IMR-90 (cell line): ENCODE data around the gene TSR1. TPM values are rescaled to one million over a fixed set of nuclear protein-coding genes. Genes with fewer than 3 reads are reported as not detected.

Source experiments
- ATAC-seq: fragments of 200-7000 bp; cut with Tn5 transposase; 2 replicates; pipeline ENCODE4 v1.9.1; 2020; ENCODE audit warnings: low read depth, mild to moderate bottlenecking, moderate library complexity
- BruUV-seq: library from RNA; stranded (reverse); fragments of 400-500 nt; replicated peaks from 2 replicates; lab custom pipeline; 2021; lab: Mats Ljungman, UMichigan
- CTCF ChIA-PET: fragments of 300-600 bp; formaldehyde crosslinking; extraction: SDS; loops from one replicate; lab custom pipeline; 2021; ENCODE audit warnings: antibody characterized with exemption; lab: Yijun Ruan, JAX
- POLR2A ChIA-PET: fragments of 300-600 bp; sonication (Branson Sonifier 250); formaldehyde crosslinking; loops from one replicate; lab custom pipeline; 2022; ENCODE audit warnings: antibody characterized with exemption; ENCODE audit not compliant: unreplicated experiment; lab: Charles Lee
- DNase-seq: peaks from one replicate; pipeline ENCODE4 v3.0.0; 2013
- H2AFZ ChIP-seq: replicated peaks from 2 replicates; pipeline ENCODE3; 2013; ENCODE audit warnings: low read length, mild to moderate bottlenecking; ENCODE audit not compliant: poor library complexity
- H2AK5ac ChIP-seq: 2 replicates; pipeline ENCODE4 v1.6.1; 2013; ENCODE audit warnings: low read depth, low read length, inconsistent platforms
- H2AK9ac ChIP-seq: replicated peaks from 2 replicates; pipeline ENCODE3; 2013; ENCODE audit warnings: mild to moderate bottlenecking, low read depth, low read length, moderate library complexity; ENCODE audit not compliant: poor library complexity
- H2BK120ac ChIP-seq: 2 replicates; pipeline ENCODE4 v1.6.1; 2013; ENCODE audit warnings: low read depth, low read length, inconsistent platforms
- H2BK15ac ChIP-seq: 3 replicates; pipeline ENCODE4 v1.6.1; 2013; ENCODE audit warnings: low read depth, low read length, inconsistent platforms
- H2BK20ac ChIP-seq: 2 replicates; pipeline ENCODE4 v1.6.1; 2013; ENCODE audit warnings: low read depth, mild to moderate bottlenecking, inconsistent platforms, low read length, moderate library complexity
- H2BK5ac ChIP-seq: 2 replicates; pipeline ENCODE4 v1.6.1; 2013; ENCODE audit warnings: mild to moderate bottlenecking, low read depth, low read length, inconsistent platforms; ENCODE audit not compliant: poor library complexity, severe bottlenecking
- H3K14ac ChIP-seq: replicated peaks from 2 replicates; pipeline ENCODE4 v1.6.1; 2013; ENCODE audit warnings: low read depth, low read length, inconsistent platforms
- H3K18ac ChIP-seq: 2 replicates; pipeline ENCODE4 v1.6.1; 2013; ENCODE audit warnings: low read depth, low read length, control low read depth
- H3K23ac ChIP-seq: 2 replicates; pipeline ENCODE4 v1.6.1; 2013; ENCODE audit warnings: low read depth, low read length, inconsistent platforms
- H3K27ac ChIP-seq: 2 replicates; pipeline ENCODE4 v1.5.1; 2013; ENCODE audit warnings: mild to moderate bottlenecking, control low read depth, low read length; ENCODE audit not compliant: insufficient read depth
- H3K27me3 ChIP-seq: 2 replicates; pipeline ENCODE4 v1.6.1; 2013; ENCODE audit warnings: low read length; ENCODE audit not compliant: control insufficient read depth, insufficient read depth
- H3K36me3 ChIP-seq: 2 replicates; pipeline ENCODE4 v1.6.1; 2013; ENCODE audit warnings: low read length, mixed read lengths; ENCODE audit not compliant: control insufficient read depth, insufficient read depth
- H3K4ac ChIP-seq: 2 replicates; pipeline ENCODE4 v1.6.1; 2013; ENCODE audit warnings: low read depth, low read length, inconsistent platforms
- H3K4me1 ChIP-seq: 2 replicates; pipeline ENCODE4 v1.6.1; 2013; ENCODE audit warnings: low read length, mixed read lengths; ENCODE audit not compliant: control insufficient read depth, insufficient read depth
- H3K4me2 ChIP-seq: 2 replicates; pipeline ENCODE4 v1.6.1; 2013; ENCODE audit warnings: low read depth, mild to moderate bottlenecking, control low read depth, low read length, moderate library complexity
- H3K4me3 ChIP-seq: 2 replicates; pipeline ENCODE4 v1.5.1; 2013; ENCODE audit warnings: low read depth, mild to moderate bottlenecking, control low read depth, low read length, moderate library complexity; ENCODE audit not compliant: insufficient read depth
- H3K56ac ChIP-seq: 2 replicates; pipeline ENCODE4 v1.6.1; 2013; ENCODE audit warnings: low read length, inconsistent platforms; ENCODE audit not compliant: insufficient read depth; ENCODE audit errors: extremely low read depth
- H3K79me1 ChIP-seq, 2 experiments: 2 replicates each; pipeline ENCODE4 v1.6.1; 2013; ENCODE audit warnings: low read length in 2 of 2, inconsistent platforms in 1 of 2, low read depth in 1 of 2
- H3K9ac ChIP-seq: 2 replicates; pipeline ENCODE4 v1.6.1; 2013; ENCODE audit warnings: low read depth, low read length, control low read depth
- H3K9me1 ChIP-seq: 2 replicates; pipeline ENCODE4 v1.6.1; 2013; ENCODE audit warnings: low read length, inconsistent platforms; ENCODE audit not compliant: insufficient read depth
- H3K9me3 ChIP-seq: 2 replicates; pipeline ENCODE4 v1.6.1; 2013; ENCODE audit warnings: low read length; ENCODE audit not compliant: control insufficient read depth, insufficient read depth
- H4K20me1 ChIP-seq: 2 replicates; pipeline ENCODE4 v1.6.1; 2013; ENCODE audit warnings: low read length, inconsistent platforms; ENCODE audit not compliant: insufficient read depth
- H4K5ac ChIP-seq: 2 replicates; pipeline ENCODE4 v1.6.1; 2013; ENCODE audit warnings: mild to moderate bottlenecking, low read depth, low read length, control low read depth
- H4K8ac ChIP-seq, 2 experiments: 2 replicates each; pipeline ENCODE4 v1.6.1; 2013; ENCODE audit warnings: low read depth in 2 of 2, low read length in 2 of 2, control low read depth in 1 of 2, inconsistent platforms in 1 of 2
- H4K91ac ChIP-seq: 2 replicates; pipeline ENCODE4 v1.6.1; 2013; ENCODE audit warnings: low read depth, low read length, inconsistent platforms; ENCODE audit not compliant: insufficient read depth
- CEBPB ChIP-seq: IDR thresholded peaks from 2 replicates; pipeline ENCODE4 v1.6.1; 2012; ENCODE audit warnings: low read depth, low read length, improper control_type of control experiment
- MXI1 ChIP-seq: IDR thresholded peaks from 2 replicates; pipeline ENCODE4 v1.6.1; 2012; ENCODE audit warnings: low read depth, mild to moderate bottlenecking, low read length, moderate library complexity, borderline replicate concordance
- RCOR1 ChIP-seq: IDR thresholded peaks from 2 replicates; pipeline ENCODE4 v1.6.1; 2012; ENCODE audit warnings: mild to moderate bottlenecking, low read length, improper control_type of control experiment; ENCODE audit not compliant: insufficient replicate concordance
- WGBS, 2 experiments: methylation state at CpG; one replicate each; pipeline versions ENCODE4 v1.1.5 to v1.1.7; 2013; ENCODE audit warnings: missing lambda C conversion rate in 2 of 2; ENCODE audit not compliant: insufficient read length in 1 of 2; ENCODE audit errors: extremely low coverage in 2 of 2; 5-methylcytosine and 5-hydroxymethylcytosine counted together
- dilution Hi-C: fragments of 300-500 bp; cut with HindIII; formaldehyde crosslinking; loops from one replicate; pipeline ENCODE4 v1.14.3; 2018; ENCODE audit warnings: low sequenced_read_pairs; ENCODE audit not compliant: unreplicated experiment
- in situ Hi-C: fragments of 300-500 bp; cut with MboI; formaldehyde crosslinking; loops from 3 replicates; pipeline ENCODE4 v1.14.3; 2019; ENCODE audit warnings: low sequenced_read_pairs, inconsistent platforms, mixed read lengths
- intact Hi-C: fragments of 100-400 bp; cut with micrococcal nuclease; formaldehyde crosslinking; loops from 2 replicates; pipeline ENCODE4 v1.10.0; 2022
- polyA plus RNA-seq, 3 experiments: library from polyadenylated mRNA; depleted of rRNA; stranded (reverse); fragments of >200 nt; gene quantifications; 2 replicates each; pipeline ENCODE4 v1.2.3, GENCODE V29; 2012; ENCODE audit warnings: low replicate concordance in 1 of 3
- total RNA-seq: library from RNA; depleted of rRNA; stranded (reverse); fragments of >200 nt; gene quantifications from 2 replicates; pipeline ENCODE4 v1.2.3, GENCODE V29; 2012

TSR1 gene
- total and polyA plus RNA-seq, 2 of the 4 experiments (the other 2 are of a cell fraction), result 22.6 to 72.6 TPM

DNA sequence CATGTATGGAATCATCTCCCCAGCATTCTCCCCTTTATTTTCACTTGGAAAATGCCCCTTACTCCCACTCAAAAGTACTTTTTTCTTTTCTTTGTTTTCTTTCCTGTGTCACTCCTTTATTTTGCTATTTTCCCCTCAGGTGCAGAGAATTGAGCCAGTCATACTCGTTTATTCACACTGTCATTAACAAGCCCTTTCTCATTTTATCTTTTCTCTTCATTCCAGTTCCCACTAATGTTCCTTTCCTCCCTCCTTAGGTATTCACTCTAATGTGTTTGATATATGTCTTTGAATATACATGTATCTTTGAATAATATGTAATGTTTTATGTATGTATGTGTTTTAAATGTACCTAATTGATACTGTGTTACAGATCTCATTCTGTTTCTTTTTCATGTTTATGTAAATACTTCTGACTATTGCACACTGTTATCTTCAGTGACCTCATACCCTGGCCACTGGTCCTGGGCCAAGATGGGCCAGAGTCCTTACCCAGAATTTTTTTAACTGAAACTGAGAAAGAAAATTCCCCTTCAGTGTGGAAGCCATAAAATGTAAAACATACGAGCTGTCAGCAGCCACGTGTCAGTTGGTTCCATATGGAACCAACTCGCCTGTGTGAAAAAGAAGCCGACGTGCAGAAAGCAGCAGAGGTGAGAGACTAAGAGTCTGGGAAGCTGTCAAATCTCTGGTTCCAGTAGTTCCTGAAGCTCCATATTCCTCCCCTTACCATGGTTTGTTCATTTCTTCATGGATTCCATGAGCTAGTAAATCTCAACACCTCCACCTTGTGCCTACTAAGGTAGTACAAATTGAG lies 26.7 kb downstream of the TSR1 start:
- Histone ChIP-seq H4K5ac (no peak overlapping the region), H3K18ac (no peak overlapping the region), H3K4me1 (peaks cover 3% of the 10 kb centered on the region; the same call in 1 of the 2 replicates), H2BK120ac (no peak overlapping the region), H2AK9ac (no peak overlapping the region), H3K4ac (no peak overlapping the region), H4K20me1 (no peaks in the 10 kb centered on the region), H2BK5ac (no peak overlapping the region), H2BK20ac (no peak overlapping the region), H3K27ac (peak overlapping the region; percentile 52; the same call in 1 of the 2 replicates), H3K4me2 (no peak overlapping the region; the same call in 1 of the 2 replicates), H3K79me1 (peaks cover 17 to 39% of the 10 kb centered on the region in 2 experiments), H3K9me1 (0 out of 2 replicates have a peak, but pooled peaks cover 3% of the 10 kb centered on the region), H3K56ac (no peak overlapping the region), H4K8ac (no peak overlapping the region; a peak in 1 of 4 replicates), H3K23ac (no peak overlapping the region), H2BK15ac (no peak overlapping the region), H4K91ac (no peak overlapping the region), H3K14ac (no peak overlapping the region), H2AK5ac (no peak overlapping the region), H3K36me3 (peaks cover 2% of the 10 kb centered on the region; the same call in 1 of the 2 replicates), H2AFZ (no peak overlapping the region), H3K27me3 (no peaks in the 10 kb centered on the region), H3K4me3 (no peak overlapping the region), H3K9ac (no peak overlapping the region), H3K9me3 (no peaks in the 10 kb centered on the region)
- 52% methylated on average over 3 of the region's 6 CpGs; no CpG with 5 or more reads in 1 of the 2 experiments for WGBS, 2 experiments
- DNase-seq (peak; percentile 66), ATAC-seq (peak; percentile 78)
- POLR2A ChIA-PET, result no interaction called here
- no TSS peak for BruUV-seq
- intact Hi-C loops (no loop called here), in situ Hi-C loops (no loop called here), dilution Hi-C loops (no loop called here)
- CTCF ChIA-PET, result interaction anchor here (0.5 kb wide), 1 partner anchor 21 kb away, joined by 3 read pairs; no protein-coding TSS in a partner anchor
- TF ChIP-seq CEBPB, result peak; percentile 53; the same call in 1 of the 2 replicates
- TF ChIP-seq RCOR1, result no peak
- peak; percentile 64; the same call in 1 of the 2 replicates for TF ChIP-seq MXI1
